Stimulated activated CD4-positive, alpha-beta T cell treated with anti-CD3 and anti-CD28 coated beads, Interleukin-1b, Interleukin-23, amount 100 ng/mL, for 48 hours (primary cell): Measurements from ENCODE around the gene ADCYAP1.
"Not testable (repeated sequence)": the region's sequence is repeated elsewhere in the genome, so short reads cannot be mapped to it uniquely, and the experiment has no call there.

Experiments used
- DNase-seq: peaks from one replicate; pipeline ENCODE4 v3.0.0-alpha.2; 2020

Gene ADCYAP1

GRCh38 chr18:904218-905090 lies at the start of gene ADCYAP1:
Gene ADCYAP1, plus strand, starts transcription at chr18:904871. Its CDS starts 516 bp downstream, at chr18:905387.
- no peak for DNase-seq

- DNase-seq, result no peak
Observed at GRCh38 chr18:857986-858385, 46.7 kb upstream of the ADCYAP1 start.

- DNase-seq, result peak; percentile 66
Observed at GRCh38 chr18:864872-865273, 39.8 kb upstream of the ADCYAP1 start.

GRCh38 chr18:867257-867656 lies 37.4 kb upstream of the ADCYAP1 start:
- DNase-seq, result no peak

- not testable (repeated sequence) for DNase-seq
Observed at GRCh38 chr18:873426-873825, 31.2 kb upstream of the ADCYAP1 start.

- no peak for DNase-seq
Observed at GRCh38 chr18:875912-876311, 28.8 kb upstream of the ADCYAP1 start.

- DNase-seq, result no peak
Observed at GRCh38 chr18:877238-877637, 27.4 kb upstream of the ADCYAP1 start.

- DNase-seq, result no peak
Observed at GRCh38 chr18:886076-886475, 18.6 kb upstream of the ADCYAP1 start.

- no peak for DNase-seq
Observed at GRCh38 chr18:887716-888115, 17.0 kb upstream of the ADCYAP1 start.

GRCh38 chr18:892316-892715 lies 12.4 kb upstream of the ADCYAP1 start:
- no peak for DNase-seq

- DNase-seq, result no peak
Observed at GRCh38 chr18:896315-896714, 8.4 kb upstream of the ADCYAP1 start.

- no peak for DNase-seq
Observed at GRCh38 chr18:901761-902160, 2.9 kb upstream of the ADCYAP1 start.

GRCh38 chr18:902229-902628 lies 2.4 kb upstream of the ADCYAP1 start:
- DNase-seq, result no peak

- peak; percentile 53 for DNase-seq
Observed at GRCh38 chr18:903701-904100, 970 bp upstream of the ADCYAP1 start.

GRCh38 chr18:905307-905947 lies 756 bp downstream of the ADCYAP1 start:
- DNase-seq, result no peak

- no peak for DNase-seq
Observed at GRCh38 chr18:905948-906415, 1.3 kb downstream of the ADCYAP1 start.

- DNase-seq, result no peak
Observed at GRCh38 chr18:906416-907114, 1.9 kb downstream of the ADCYAP1 start.

- no peak for DNase-seq
Observed at GRCh38 chr18:907115-907884, 2.6 kb downstream of the ADCYAP1 start.

GRCh38 chr18:907885-908757 lies 3.5 kb downstream of the ADCYAP1 start:
- no peak for DNase-seq

GRCh38 chr18:908758-909724 lies 4.4 kb downstream of the ADCYAP1 start:
- DNase-seq, result no peak
